ENCODE measurements around the gene ARFGEF3.

The ARFGEF3 gene

DNA sequence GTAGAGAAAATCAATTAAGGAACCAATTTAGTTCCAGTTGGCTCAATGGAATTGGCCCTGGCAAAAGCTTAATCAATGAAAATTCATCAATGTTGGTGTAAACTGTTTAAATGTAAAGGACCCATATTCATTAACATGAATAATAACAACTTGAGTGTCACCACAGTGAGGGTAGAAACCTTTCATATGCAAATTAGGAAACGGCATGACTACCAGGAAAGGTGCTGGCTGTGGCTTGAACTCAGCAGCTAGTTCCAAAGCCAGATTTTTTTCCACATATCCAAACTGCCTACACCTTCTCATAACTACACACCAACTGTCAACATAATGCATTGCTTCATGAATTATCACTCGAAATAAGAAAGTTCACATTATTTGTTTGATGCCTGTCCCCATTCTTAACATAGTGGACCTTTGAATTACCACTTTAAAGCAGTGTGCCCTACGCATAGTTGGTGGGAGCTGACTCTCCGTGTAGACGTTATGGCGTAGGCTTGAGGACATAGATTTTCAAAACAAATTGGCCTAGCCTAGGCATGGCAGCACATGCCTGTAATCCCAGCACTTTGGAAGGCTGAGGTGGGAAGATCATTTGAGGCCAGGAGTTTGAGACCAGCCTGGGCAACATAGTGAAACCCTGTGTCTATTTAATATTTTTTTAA is 36.8 kb downstream of the ARFGEF3 start:
- no peak for DNase-seq (ENCODE audit: low read depth)
- H3K4me3 ChIP-seq (replicated peaks; ENCODE audit: low read depth, low read length): no peak overlapping the region
- TF ChIP-seq, protein P1, sequence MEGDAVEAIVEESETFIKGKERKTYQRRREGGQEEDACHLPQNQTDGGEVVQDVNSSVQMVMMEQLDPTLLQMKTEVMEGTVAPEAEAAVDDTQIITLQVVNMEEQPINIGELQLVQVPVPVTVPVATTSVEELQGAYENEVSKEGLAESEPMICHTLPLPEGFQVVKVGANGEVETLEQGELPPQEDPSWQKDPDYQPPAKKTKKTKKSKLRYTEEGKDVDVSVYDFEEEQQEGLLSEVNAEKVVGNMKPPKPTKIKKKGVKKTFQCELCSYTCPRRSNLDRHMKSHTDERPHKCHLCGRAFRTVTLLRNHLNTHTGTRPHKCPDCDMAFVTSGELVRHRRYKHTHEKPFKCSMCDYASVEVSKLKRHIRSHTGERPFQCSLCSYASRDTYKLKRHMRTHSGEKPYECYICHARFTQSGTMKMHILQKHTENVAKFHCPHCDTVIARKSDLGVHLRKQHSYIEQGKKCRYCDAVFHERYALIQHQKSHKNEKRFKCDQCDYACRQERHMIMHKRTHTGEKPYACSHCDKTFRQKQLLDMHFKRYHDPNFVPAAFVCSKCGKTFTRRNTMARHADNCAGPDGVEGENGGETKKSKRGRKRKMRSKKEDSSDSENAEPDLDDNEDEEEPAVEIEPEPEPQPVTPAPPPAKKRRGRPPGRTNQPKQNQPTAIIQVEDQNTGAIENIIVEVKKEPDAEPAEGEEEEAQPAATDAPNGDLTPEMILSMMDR (IDR thresholded peaks at IDR 0.05; ENCODE audit: low read length, missing control alignments): no peak

- no peak for DNase-seq (ENCODE audit: low read depth)
- TF ChIP-seq, protein P1 (IDR thresholded peaks at IDR 0.05; ENCODE audit: low read length, missing control alignments): no peak
- H3K4me3 ChIP-seq (replicated peaks; ENCODE audit: low read depth, low read length): no peak overlapping the region
These were observed 40.1 kb downstream of the ARFGEF3 start for GRCh38 chr6:138201836-138202235.

- TF ChIP-seq, protein P1 (IDR thresholded peaks at IDR 0.05; ENCODE audit: low read length, missing control alignments): no peak
- no peak for DNase-seq (ENCODE audit: low read depth)
- H3K4me3 ChIP-seq (replicated peaks; ENCODE audit: low read depth, low read length): no peak overlapping the region
These were observed 41.6 kb downstream of the ARFGEF3 start for GRCh38 chr6:138203315-138203714.

DNA sequence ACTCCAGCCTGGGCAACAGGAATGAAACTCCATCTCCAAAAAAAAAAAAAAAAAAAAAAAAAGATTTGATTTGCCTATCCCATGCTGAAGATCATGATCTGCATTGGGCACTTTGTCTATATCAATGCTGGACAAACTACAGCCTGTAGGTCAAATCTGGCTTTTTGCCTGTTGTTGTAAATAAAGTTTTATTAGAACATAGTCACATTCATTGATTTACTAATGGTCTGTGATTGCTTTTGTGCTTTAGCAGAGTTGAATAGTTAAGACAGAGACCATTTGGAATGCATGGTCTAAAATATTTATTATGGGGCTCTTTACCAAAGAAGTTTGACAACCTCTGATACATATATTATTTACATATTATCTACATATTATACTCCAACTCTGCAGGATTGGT is 42.6 kb downstream of the ARFGEF3 start:
- DNase-seq (ENCODE audit: low read depth): no peak
- no peak overlapping the region for H3K4me3 ChIP-seq (replicated peaks; ENCODE audit: low read depth, low read length)
- TF ChIP-seq, protein P1 (IDR thresholded peaks at IDR 0.05; ENCODE audit: low read length, missing control alignments): no peak

GRCh38 chr6:138204792-138205384 is 43.1 kb downstream of the ARFGEF3 start:
- TF ChIP-seq, protein P1 (IDR thresholded peaks at IDR 0.05; ENCODE audit: low read length, missing control alignments): no peak
- H3K4me3 ChIP-seq (replicated peaks; ENCODE audit: low read depth, low read length): no peak overlapping the region
- no peak for DNase-seq (ENCODE audit: low read depth)

GRCh38 chr6:138205437-138206094 is 43.8 kb downstream of the ARFGEF3 start:
- DNase-seq (ENCODE audit: low read depth): no peak

More at GRCh38 chr6:138205437-138206094, 43.8 kb downstream of the ARFGEF3 start:
- H3K4me3 ChIP-seq (replicated peaks; ENCODE audit: low read depth, low read length): no peak overlapping the region
- TF ChIP-seq, protein P1 (IDR thresholded peaks at IDR 0.05; ENCODE audit: low read length, missing control alignments): no peak

Measured in fibroblast of pulmonary artery (primary cell).